Smooth muscle cell (in vitro differentiated cells): ENCODE results near the gene FAM174B. TPM values are rescaled to one million over a fixed set of nuclear protein-coding genes. Genes with fewer than 3 reads are reported as not detected.

Experiments used
- DNase-seq: peaks from one replicate; lab custom pipeline; 2025; ENCODE audit not compliant: unreplicated experiment; lab: John Stamatoyannopoulos, UW
- H2AFZ ChIP-seq: fragments of 200-600 bp; sonication (generic); 2 replicates; pipeline ENCODE4 v1.6.0; 2016; ENCODE audit warnings: antibody characterized with exemption, low read depth, mild to moderate bottlenecking
- H3F3A ChIP-seq: fragments of 200-600 bp; sonication (generic); 2 replicates; pipeline ENCODE4 v1.6.0; 2017; ENCODE audit warnings: antibody characterized with exemption, low read depth
- H3K27ac ChIP-seq: fragments of 200-600 bp; sonication (generic); 2 replicates; pipeline ENCODE4 v1.5.1; 2016; ENCODE audit warnings: low read depth, mild to moderate bottlenecking
- H3K27me3 ChIP-seq: fragments of 200-600 bp; sonication (generic); 2 replicates; pipeline ENCODE4 v1.6.1; 2016; ENCODE audit warnings: low read depth, mild to moderate bottlenecking
- H3K36me3 ChIP-seq: fragments of 200-600 bp; sonication (generic); 2 replicates; pipeline ENCODE4 v1.5.1; 2016; ENCODE audit warnings: low read depth
- H3K4me1 ChIP-seq: fragments of 200-600 bp; sonication (generic); 2 replicates; pipeline ENCODE4 v1.5.1; 2016; ENCODE audit warnings: low read depth
- H3K4me2 ChIP-seq: fragments of 200-600 bp; sonication (generic); 2 replicates; pipeline ENCODE4 v1.6.0; 2016; ENCODE audit warnings: mild to moderate bottlenecking
- H3K4me3 ChIP-seq: fragments of 200-600 bp; sonication (generic); 2 replicates; pipeline ENCODE4 v1.5.1; 2016; ENCODE audit warnings: mild to moderate bottlenecking
- H3K79me2 ChIP-seq: fragments of 200-600 bp; sonication (generic); 2 replicates; pipeline ENCODE4 v1.6.0; 2016; ENCODE audit warnings: low read depth, mild to moderate bottlenecking
- H3K9ac ChIP-seq: fragments of 200-600 bp; sonication (generic); 2 replicates; pipeline ENCODE4 v1.6.0; 2016; ENCODE audit warnings: low read depth
- H3K9me3 ChIP-seq: fragments of 200-600 bp; sonication (generic); replicated peaks from 2 replicates; pipeline ENCODE4 v1.5.1; 2016; ENCODE audit warnings: low read depth
- H4K20me1 ChIP-seq: fragments of 200-600 bp; sonication (generic); 2 replicates; pipeline ENCODE4 v1.6.0; 2016; ENCODE audit warnings: low read depth
- CTCF ChIP-seq: fragments of 200-600 bp; sonication (generic); IDR thresholded peaks from 2 replicates; pipeline ENCODE4 v1.5.1; 2017; ENCODE audit warnings: borderline replicate concordance, mild to moderate bottlenecking, antibody characterized with exemption; ENCODE audit not compliant: insufficient read depth, poor library complexity, severe bottlenecking
- WGBS: methylation state at CpG from one replicate; pipeline ENCODE4 v1.1.7; 2016; ENCODE audit warnings: low lambda C conversion rate; 5-methylcytosine and 5-hydroxymethylcytosine counted together
- polyA plus RNA-seq: library from polyadenylated mRNA; unstranded; fragments of >200 nt; fragmentation: Nextera tagmentation; extraction: Ambion mirVana; gene quantifications from 2 replicates; pipeline ENCODE4 v1.2.1, GENCODE V29; 2016
- total RNA-seq: library from RNA; depleted of rRNA; stranded (reverse); fragments of >200 nt; gene quantifications from 2 replicates; pipeline ENCODE4 v1.2.3, GENCODE V29; 2014

Gene FAM174B
- total and polyA plus RNA-seq, 2 experiments from 2014 or later, result 2.0 to 2.1 TPM

- Histone ChIP-seq H2AFZ (no peak overlapping the region), H3K27ac (peak overlapping the region; percentile 75), H3K4me1 (peaks cover 15% of the 10 kb centered on the region), H3K4me2 (peak overlapping the region; percentile 22), H3K79me2 (no peaks in the 10 kb centered on the region), H3K36me3 (no peaks in the 10 kb centered on the region), H3K4me3 (no peak overlapping the region), H3K9ac (no peak overlapping the region), H4K20me1 (no peaks in the 10 kb centered on the region), H3F3A (no peaks in the 10 kb centered on the region), H3K9me3 (no peaks in the 10 kb centered on the region), H3K27me3 (no peaks in the 10 kb centered on the region)
- no peak for TF ChIP-seq CTCF
- WGBS, result 44% methylated on average over 4 of the region's 4 CpGs
- no peak for DNase-seq
Measured at GRCh38 chr15:92634060-92634459, 21.5 kb downstream of the FAM174B start.

GRCh38 chr15:92633418-92633817 is 22.2 kb downstream of the FAM174B start:
- Histone ChIP-seq H2AFZ (no peak overlapping the region), H3K4me1 (peaks cover 15% of the 10 kb centered on the region), H3K9ac (no peak overlapping the region), H3K4me2 (peak overlapping the region; percentile 22), H3K36me3 (no peaks in the 10 kb centered on the region), H3K27me3 (no peaks in the 10 kb centered on the region), H3K9me3 (no peaks in the 10 kb centered on the region), H4K20me1 (no peaks in the 10 kb centered on the region), H3K4me3 (no peak overlapping the region), H3F3A (no peaks in the 10 kb centered on the region), H3K79me2 (no peaks in the 10 kb centered on the region), H3K27ac (no peak overlapping the region)
- 86% methylated on average over 6 of the region's 6 CpGs for WGBS
- no peak for DNase-seq
- no peak for TF ChIP-seq CTCF

- Histone ChIP-seq H3F3A (no peaks in the 10 kb centered on the region), H3K27ac (no peak overlapping the region), H3K4me3 (no peak overlapping the region), H4K20me1 (no peaks in the 10 kb centered on the region), H3K9me3 (no peaks in the 10 kb centered on the region), H3K9ac (no peak overlapping the region), H3K4me1 (peaks cover 15% of the 10 kb centered on the region), H2AFZ (no peak overlapping the region), H3K4me2 (no peak overlapping the region), H3K27me3 (no peaks in the 10 kb centered on the region), H3K79me2 (no peaks in the 10 kb centered on the region), H3K36me3 (no peaks in the 10 kb centered on the region)
- TF ChIP-seq CTCF, result no peak
- WGBS, result 85% methylated on average over 8 of the region's 8 CpGs
- DNase-seq, result no peak
Measured at GRCh38 chr15:92633001-92633400, 22.6 kb downstream of the FAM174B start.

- Histone ChIP-seq H3K4me3 (no peak overlapping the region), H3K9ac (no peak overlapping the region), H3K79me2 (no peaks in the 10 kb centered on the region), H3K4me2 (no peak overlapping the region), H3K27me3 (no peaks in the 10 kb centered on the region), H2AFZ (no peak overlapping the region), H3K4me1 (peaks cover 10% of the 10 kb centered on the region), H3K36me3 (no peaks in the 10 kb centered on the region), H3F3A (no peaks in the 10 kb centered on the region), H4K20me1 (no peaks in the 10 kb centered on the region), H3K27ac (no peak overlapping the region), H3K9me3 (no peaks in the 10 kb centered on the region)
- 89% methylated on average over 11 of the region's 11 CpGs for WGBS
- no peak for TF ChIP-seq CTCF
- no peak for DNase-seq
Measured at GRCh38 chr15:92631721-92632120, 23.9 kb downstream of the FAM174B start.
